K562 (cell line): ENCODE measurements around the gene CST6. TPM values are rescaled to one million over a fixed set of nuclear protein-coding genes. Genes with fewer than 3 reads are reported as not detected.

Experiments used
- ATAC-seq: fragments of 200-7000 bp; cut with Tn5 transposase; 3 replicates; pipeline ENCODE4 v1.9.1; 2020; ENCODE audit warnings: moderate library complexity
- BruUV-seq: library from RNA; stranded (reverse); fragments of 400-500 nt; replicated peaks from 2 replicates; lab custom pipeline; 2021; lab: Mats Ljungman, UMichigan
- CTCF ChIA-PET: fragments of 300-600 bp; formaldehyde crosslinking; extraction: SDS; loops from one replicate; lab custom pipeline; 2021; ENCODE audit warnings: low intra/inter-chr PET ratio; lab: Yijun Ruan, JAX
- POLR2A ChIA-PET: fragments of 300-600, 350-650 bp; sonication (Branson Sonifier 250); formaldehyde crosslinking; extraction: SDS; loops from one replicate; lab custom pipeline; 2021; ENCODE audit warnings: antibody characterized with exemption, inconsistent platforms; lab: Yijun Ruan, JAX
- DNase-seq, 4 experiments: peaks; one replicate each; pipeline versions ENCODE4 v3.0.0 to v3.0.0-alpha.2; 2011 to 2018; ENCODE audit warnings: low spot score in 3 of 4, mixed read lengths in 3 of 4; ENCODE audit errors: extremely low read depth in 1 of 4
- FAIRE-seq: peaks from 2 replicates; lab custom pipeline; 2011; peaks lifted over from hg19 to GRCh38; lab: Jason Lieb, UNC
- H2AFZ ChIP-seq: 2 replicates; pipeline ENCODE4 v1.6.0; 2011; ENCODE audit warnings: low read depth, low read length, control low read depth, inconsistent platforms
- H3K27ac ChIP-seq: fragments of 200-600 bp; 3 replicates; pipeline ENCODE4 v1.8.0; 2011; ENCODE audit warnings: low read depth, mild to moderate bottlenecking, control low read depth, inconsistent platforms, low read length, moderate library complexity, mixed read lengths; ENCODE audit errors: extremely low read depth
- H3K27me3 ChIP-seq, 2 experiments: fragments of 300-600 bp in 1 of 2; 2 replicates in 1 of 2; 3 replicates in 1 of 2; pipeline versions ENCODE4 v1.6.0 to v1.8.0; 2011; ENCODE audit warnings: inconsistent platforms in 2 of 2, low read length in 2 of 2, mild to moderate bottlenecking in 1 of 2, mixed read lengths in 1 of 2, moderate library complexity in 1 of 2; ENCODE audit not compliant: control insufficient read depth in 2 of 2, insufficient read depth in 2 of 2
- H3K36me3 ChIP-seq: fragments of 300-600 bp; 3 replicates; pipeline ENCODE4 v1.8.0; 2011; ENCODE audit warnings: mild to moderate bottlenecking, low read length, inconsistent platforms; ENCODE audit not compliant: control insufficient read depth, insufficient read depth
- H3K4me1 ChIP-seq, 2 experiments: fragments of 200-600 bp in 1 of 2; replicated peaks in 1 of 2; 2 replicates in 1 of 2; 3 replicates in 1 of 2; pipeline versions ENCODE4 v1.5.1 to v1.8.0; 2011; ENCODE audit warnings: inconsistent platforms in 2 of 2, low read length in 2 of 2, mild to moderate bottlenecking in 1 of 2, mixed read lengths in 1 of 2, moderate library complexity in 1 of 2; ENCODE audit not compliant: control insufficient read depth in 2 of 2, insufficient read depth in 2 of 2
- H3K4me2 ChIP-seq: 2 replicates; pipeline ENCODE4 v1.6.1; 2011; ENCODE audit warnings: low read length, control low read depth, inconsistent platforms, mixed read lengths; ENCODE audit not compliant: insufficient read depth
- H3K4me3 ChIP-seq: fragments of 200-600 bp; sonication (generic), shearing (Covaris generic); 2 replicates; pipeline ENCODE4 v1.5.1; 2016; ENCODE audit warnings: control low read depth, inconsistent platforms
- H3K79me2 ChIP-seq: fragments of 200-600 bp; 3 replicates; pipeline ENCODE4 v1.8.0; 2011; ENCODE audit warnings: low read length, inconsistent platforms; ENCODE audit not compliant: control insufficient read depth, insufficient read depth
- H3K9ac ChIP-seq, 2 experiments: 2 replicates each; pipeline versions ENCODE4 v1.6.0 to v1.6.1; 2011; ENCODE audit warnings: low read depth in 2 of 2, low read length in 2 of 2, control low read depth in 1 of 2, inconsistent platforms in 1 of 2, mild to moderate bottlenecking in 1 of 2, mixed read lengths in 1 of 2; ENCODE audit not compliant: insufficient read depth in 1 of 2
- H3K9me1 ChIP-seq: one replicate; pipeline ENCODE4 v1.6.0; 2011; ENCODE audit warnings: inconsistent platforms, mild to moderate bottlenecking, low read length, moderate library complexity; ENCODE audit not compliant: control insufficient read depth, insufficient read depth
- H3K9me3 ChIP-seq: replicated peaks from 2 replicates; pipeline ENCODE4 v1.5.1; 2011; ENCODE audit warnings: low read depth, low read length, inconsistent platforms; ENCODE audit not compliant: control insufficient read depth, insufficient read depth
- H4K20me1 ChIP-seq: replicated peaks from 2 replicates; pipeline ENCODE4 v1.6.1; 2011; ENCODE audit warnings: low read length, inconsistent platforms, mixed read lengths; ENCODE audit not compliant: control insufficient read depth, insufficient read depth
- BCL6 ChIP-seq: fragments of 250-450 bp; sonication (Bioruptor Pico); IDR thresholded peaks from 2 replicates; pipeline ENCODE4 v1.4.0; 2020
- DMBX1 ChIP-seq: fragments of 250-450 bp; sonication (Bioruptor Pico); IDR thresholded peaks from 2 replicates; pipeline ENCODE4 v1.8.0; 2022; ENCODE audit warnings: inconsistent platforms, mild to moderate bottlenecking, moderate library complexity, borderline replicate concordance
- ETV5 ChIP-seq: sonication (generic); formaldehyde crosslinking; IDR thresholded peaks from 2 replicates; pipeline ENCODE4 v1.4.0; 2020; ENCODE audit warnings: low read depth, mild to moderate bottlenecking, missing genetic modification reagents
- FIP1L1 ChIP-seq: fragments of 200-400 bp; formaldehyde crosslinking; IDR thresholded peaks from 2 replicates; pipeline ENCODE4 v1.6.1; 2018; ENCODE audit warnings: mild to moderate bottlenecking, low read depth, low read length; ENCODE audit not compliant: poor library complexity, severe bottlenecking
- FOSL1 ChIP-seq: fragments of 200-800 bp; sonication (Bioruptor generic); conservative IDR thresholded peaks from 2 replicates; pipeline ENCODE4 v1.6.1; 2016; ENCODE audit warnings: missing genetic modification characterization, missing compliant biosample characterization
- GABPB1 ChIP-seq: sonication (generic); formaldehyde crosslinking; IDR thresholded peaks from 2 replicates; pipeline ENCODE4 v1.8.0; 2022; ENCODE audit warnings: mild to moderate bottlenecking, missing genetic modification reagents
- HDAC2 ChIP-seq: fragments of 450-650 bp; IDR thresholded peaks from 2 replicates; pipeline ENCODE4 v1.6.1; 2016; ENCODE audit warnings: mild to moderate bottlenecking
- MNT ChIP-seq, 2 experiments: fragments of 450-650 bp; conservative IDR thresholded peaks; 2 replicates each; pipeline ENCODE4 v1.6.1; 2017; ENCODE audit warnings: mild to moderate bottlenecking in 2 of 2, moderate library complexity in 2 of 2
- RNF219 ChIP-seq: fragments of 250-450 bp; sonication (Bioruptor Pico); IDR thresholded peaks from 2 replicates; pipeline ENCODE4 v1.5.0; 2022; ENCODE audit warnings: mild to moderate bottlenecking
- SNIP1 ChIP-seq: fragments of 450-650 bp; IDR thresholded peaks from 2 replicates; pipeline ENCODE4 v1.7.1; 2017; ENCODE audit warnings: low read depth, mild to moderate bottlenecking
- ZBTB8A ChIP-seq: fragments of 450-650 bp; IDR thresholded peaks from 2 replicates; pipeline ENCODE4 v1.6.1; 2018; ENCODE audit warnings: mild to moderate bottlenecking, moderate library complexity; ENCODE audit not compliant: partially characterized antibody
- ZNF134 ChIP-seq: fragments of 250-450 bp; sonication (Bioruptor Pico); conservative IDR thresholded peaks from 2 replicates; pipeline ENCODE4 v1.4.0; 2020
- WGBS: fragments of 100-300 bp; shearing (Covaris generic); methylation state at CpG from one replicate; pipeline ENCODE4 v1.1.6; 2016; ENCODE audit warnings: low coverage, mixed read lengths; ENCODE audit not compliant: insufficient coverage; ENCODE audit errors: missing lambda C conversion rate; 5-methylcytosine and 5-hydroxymethylcytosine counted together
- in situ Hi-C: fragments of 300-500 bp; cut with MboI; formaldehyde crosslinking; loops from 4 replicates; pipeline ENCODE4 v1.15.0; 2018; ENCODE audit warnings: inconsistent platforms, mixed read lengths
- intact Hi-C: fragments of 100-400 bp; cut with micrococcal nuclease; formaldehyde crosslinking; loops from 2 replicates; pipeline ENCODE4 v1.14.2; 2022
- polyA plus RNA-seq, 8 experiments: library from polyadenylated mRNA; depleted of rRNA in 4 of 8; stranded (reverse) in 5 of 8; unstranded in 3 of 8; fragments of >200 nt; fragmentation: Nextera tagmentation in 2 of 8; fragmentation: Illumina TruSeq in 1 of 8; extraction: Ambion mirVana in 2 of 8; extraction: Trizol in 1 of 8; gene quantifications; 2 replicates each; pipeline versions ENCODE4 v1.2.1 to v1.2.3, GENCODE V29; 2011 to 2014; ENCODE audit warnings: inconsistent platforms in 1 of 8, missing spikeins in 1 of 8
- total RNA-seq, 7 experiments: library from RNA; depleted of rRNA in 6 of 7; stranded (reverse); fragments of >200 nt in 6 of 7; fragmentation: Illumina TruSeq in 2 of 7; extraction: Trizol in 2 of 7; gene quantifications; 2 replicates each; pipeline versions ENCODE4 v1.2.1 to v1.2.3, GENCODE V29; 2011 to 2021; ENCODE audit warnings: low replicate concordance in 1 of 7

CST6 gene
- total and polyA plus RNA-seq, 9 of the 15 experiments (the other 6 are each of a cell fraction or from before 2014, with no cell fraction given), result not detected

GRCh38 chr11:66001942-66002647 lies 9.7 kb upstream of the CST6 start, which contains the start of the genes BANF1 and EIF1AD (continued):
- TF ChIP-seq ETV5 (peak; percentile 97), SNIP1 (peak; percentile 46; the same call in 1 of the 2 replicates), DMBX1 (CRISPR knock-in tag) (no peak), GABPB1 (CRISPR knock-in tag) (peak; percentile 100), MNT (conservative IDR thresholded peaks at IDR 0.05) (peak; percentile 94 to 97), FIP1L1 (peak; percentile 60)

- Histone ChIP-seq H2AFZ (peak overlapping the region; percentile 99), H3K4me1 (peaks cover 26 to 28% of the 10 kb centered on the region in 2 experiments; a peak in 4 of 5 replicates), H3K4me2 (peak overlapping the region; percentile 100), H3K27ac (peak overlapping the region; percentile 99), H3K9me3 (no peaks in the 10 kb centered on the region), H4K20me1 (peaks cover 3% of the 10 kb centered on the region; the same call in 1 of the 2 replicates), H3K79me2 (peaks cover 47% of the 10 kb centered on the region), H3K9ac (peak overlapping the region; percentile 98), H3K9me1 (no peaks in the 10 kb centered on the region), H3K27me3 (no peaks in the 10 kb centered on the region), H3K36me3 (peaks cover 56% of the 10 kb centered on the region), H3K4me3 (peak overlapping the region; percentile 95)
- 0% methylated on average over 11 of the region's 40 CpGs for WGBS
- DNase-seq (peak in 3 of 4 experiments; percentile 84 to 93 (median 93)), FAIRE-seq (no peak), ATAC-seq (peak; percentile 82)
- CTCF ChIA-PET, result interaction anchor here (0.7 kb wide), 1 partner anchor 464 kb away, joined by 3 read pairs; no protein-coding TSS in a partner anchor
- intact Hi-C loops, result loop anchor here (2.0 to 5.0 kb wide), 2 partner anchors 42 to 65 kb away; partner anchors contain the start of gene SART1
- POLR2A ChIA-PET, result interaction anchor here (0.6 to 1.5 kb wide), 10 partner anchors 11 to 291 kb away, joined by 3 to 9 read pairs (median 3); partner anchors contain the start of genes CCDC85B and KAT5
- BruUV-seq, result no TSS peak
- in situ Hi-C loops, result no loop called here
- TF ChIP-seq HDAC2 (no peak), ZBTB8A (no peak), ZNF134 (CRISPR knock-in tag) (no peak), BCL6 (CRISPR knock-in tag) (no peak), FOSL1 (tag) (no peak), RNF219 (CRISPR knock-in tag) (no peak)
Measured at GRCh38 chr11:66002648-66003225, 9.1 kb upstream of the CST6 start.
